Measurements from ENCODE around the gene TELO2. TPM values are rescaled to one million over a fixed set of nuclear protein-coding genes. Genes with fewer than 3 reads are reported as not detected.

The TELO2 gene
- total RNA-seq, 1 donor from 2014 or later, result 87.5 TPM

- TF ChIP-seq, protein P1, sequence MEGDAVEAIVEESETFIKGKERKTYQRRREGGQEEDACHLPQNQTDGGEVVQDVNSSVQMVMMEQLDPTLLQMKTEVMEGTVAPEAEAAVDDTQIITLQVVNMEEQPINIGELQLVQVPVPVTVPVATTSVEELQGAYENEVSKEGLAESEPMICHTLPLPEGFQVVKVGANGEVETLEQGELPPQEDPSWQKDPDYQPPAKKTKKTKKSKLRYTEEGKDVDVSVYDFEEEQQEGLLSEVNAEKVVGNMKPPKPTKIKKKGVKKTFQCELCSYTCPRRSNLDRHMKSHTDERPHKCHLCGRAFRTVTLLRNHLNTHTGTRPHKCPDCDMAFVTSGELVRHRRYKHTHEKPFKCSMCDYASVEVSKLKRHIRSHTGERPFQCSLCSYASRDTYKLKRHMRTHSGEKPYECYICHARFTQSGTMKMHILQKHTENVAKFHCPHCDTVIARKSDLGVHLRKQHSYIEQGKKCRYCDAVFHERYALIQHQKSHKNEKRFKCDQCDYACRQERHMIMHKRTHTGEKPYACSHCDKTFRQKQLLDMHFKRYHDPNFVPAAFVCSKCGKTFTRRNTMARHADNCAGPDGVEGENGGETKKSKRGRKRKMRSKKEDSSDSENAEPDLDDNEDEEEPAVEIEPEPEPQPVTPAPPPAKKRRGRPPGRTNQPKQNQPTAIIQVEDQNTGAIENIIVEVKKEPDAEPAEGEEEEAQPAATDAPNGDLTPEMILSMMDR (conservative IDR thresholded peaks at IDR 0.05), result no peak
- Mint-ChIP-seq H3K27me3 (ENCODE audit: low read depth) (no peaks in the 10 kb centered on the region), H3K4me1 (peaks cover 5% of the 10 kb centered on the region), H3K9me3 (no peaks in the 10 kb centered on the region), H3K36me3 (ENCODE audit: low read depth) (peaks cover 3% of the 10 kb centered on the region), H3K4me3 (no peak overlapping the region), H3K27ac (ENCODE audit: unreplicated experiment) (no peak overlapping the region)
- no peak for DNase-seq (ENCODE audit: low read depth, low spot score)
These were observed 5.9 kb downstream of the TELO2 start for GRCh38 chr16:1498899-1499676.

- H3K27ac Mint-ChIP-seq (ENCODE audit: unreplicated experiment), result no peak overlapping the region
- no peak overlapping the region for H3K4me3 Mint-ChIP-seq
- H3K4me1 Mint-ChIP-seq, result no peaks in the 10 kb centered on the region
- TF ChIP-seq, protein P1 (conservative IDR thresholded peaks at IDR 0.05), result no peak
- H3K9me3 Mint-ChIP-seq, result no peaks in the 10 kb centered on the region
- H3K27me3 Mint-ChIP-seq (ENCODE audit: low read depth), result no peaks in the 10 kb centered on the region
- H3K36me3 Mint-ChIP-seq (ENCODE audit: low read depth), result peaks cover 3% of the 10 kb centered on the region
- DNase-seq (ENCODE audit: low read depth, low spot score), result no peak
These were observed 6.8 kb downstream of the TELO2 start for GRCh38 chr16:1499756-1500464.

GRCh38 chr16:1500465-1501150 lies 7.4 kb downstream of the TELO2 start:
- no peak overlapping the region for H3K4me3 Mint-ChIP-seq
- no peaks in the 10 kb centered on the region for H3K4me1 Mint-ChIP-seq
- peaks cover 3% of the 10 kb centered on the region for H3K36me3 Mint-ChIP-seq (ENCODE audit: low read depth)
- H3K27ac Mint-ChIP-seq (ENCODE audit: unreplicated experiment), result no peak overlapping the region
- no peak for DNase-seq (ENCODE audit: low read depth, low spot score)
- no peaks in the 10 kb centered on the region for H3K9me3 Mint-ChIP-seq
- TF ChIP-seq, protein P1 (conservative IDR thresholded peaks at IDR 0.05), result no peak
- H3K27me3 Mint-ChIP-seq (ENCODE audit: low read depth), result no peaks in the 10 kb centered on the region

GRCh38 chr16:1501630-1502029 lies 8.5 kb downstream of the TELO2 start:
- Mint-ChIP-seq H3K36me3 (ENCODE audit: low read depth) (peaks cover 3% of the 10 kb centered on the region), H3K4me3 (no peak overlapping the region), H3K9me3 (no peaks in the 10 kb centered on the region), H3K4me1 (no peaks in the 10 kb centered on the region), H3K27ac (ENCODE audit: unreplicated experiment) (no peak overlapping the region), H3K27me3 (ENCODE audit: low read depth) (no peaks in the 10 kb centered on the region)
- TF ChIP-seq, protein P1 (conservative IDR thresholded peaks at IDR 0.05), result no peak
- DNase-seq (ENCODE audit: low read depth, low spot score), result no peak

DNA sequence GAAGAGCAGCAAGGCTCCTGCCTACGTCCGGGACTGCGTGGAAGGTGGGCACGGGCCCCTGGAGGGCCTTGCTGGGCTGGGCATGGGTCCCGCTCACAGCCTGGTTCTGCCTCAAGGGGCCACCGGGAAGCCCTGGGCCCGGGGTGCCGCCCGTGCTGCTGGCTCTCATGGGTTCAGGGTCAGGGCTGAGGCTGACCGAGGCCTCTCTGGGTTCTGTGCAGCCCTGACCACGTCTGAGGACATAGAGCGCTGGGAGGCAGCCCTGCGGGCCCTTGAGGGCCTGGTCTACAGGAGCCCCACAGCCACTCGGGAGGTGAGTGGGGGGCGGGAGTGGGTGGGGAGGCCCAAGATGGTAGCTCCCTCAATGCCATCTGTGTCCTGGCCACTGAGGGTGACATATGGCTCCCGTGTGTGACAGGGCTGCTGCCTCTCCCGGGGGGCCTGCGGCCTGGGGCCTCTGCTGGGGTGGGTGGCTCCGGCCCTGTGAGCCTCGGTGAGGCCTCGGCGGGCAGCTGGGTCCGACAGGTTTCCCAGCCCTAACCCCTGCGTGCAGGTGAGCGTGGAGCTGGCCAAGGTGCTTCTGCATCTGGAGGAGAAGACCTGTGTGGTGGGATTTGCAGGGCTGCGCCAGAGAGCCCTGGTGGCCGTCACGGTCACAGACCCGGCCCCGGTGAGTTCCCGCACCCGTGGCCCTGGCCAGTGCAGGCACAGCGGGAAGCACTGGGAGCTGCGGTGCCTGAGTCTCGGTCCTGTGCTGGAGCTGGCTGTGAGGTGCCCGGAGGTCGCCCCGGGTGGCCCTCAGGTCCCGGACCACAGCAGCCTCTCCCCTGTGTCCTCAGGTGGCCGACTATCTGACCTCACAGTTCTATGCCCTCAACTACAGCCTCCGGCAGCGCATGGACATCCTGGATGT lies 9.2 kb downstream of the TELO2 start:
- Mint-ChIP-seq H3K36me3 (ENCODE audit: low read depth) (peaks cover 3% of the 10 kb centered on the region), H3K27ac (ENCODE audit: unreplicated experiment) (no peak overlapping the region), H3K9me3 (no peaks in the 10 kb centered on the region), H3K4me1 (no peaks in the 10 kb centered on the region), H3K27me3 (ENCODE audit: low read depth) (no peaks in the 10 kb centered on the region), H3K4me3 (no peak overlapping the region)
- DNase-seq (ENCODE audit: low read depth, low spot score), result no peak
- TF ChIP-seq, protein P1 (conservative IDR thresholded peaks at IDR 0.05), result no peak
